ENCODE measurements around the gene KCNQ2. TPM values are rescaled to one million over a fixed set of nuclear protein-coding genes. Genes with fewer than 3 reads are reported as not detected.

Gene KCNQ2
- polyA plus RNA-seq, 3 donors: not detected

GRCh38 chr20:63467294-63468083 is 5.0 kb downstream of the KCNQ2 start:
- peaks cover 12 to 44% (median 28%) of the 10 kb centered on the region in 3 donors for H3K27me3 Mint-ChIP-seq (ENCODE audit: low read depth in 3 of 3)
- Histone ChIP-seq H3K27ac (ENCODE audit: low read depth in 1 of 2, low read length in 2 of 2) (no peak overlapping the region), H2AFZ (ENCODE audit: insufficient read depth, low read depth, low read length, poor library complexity, severe bottlenecking) (no peak overlapping the region), H3K79me2 (ENCODE audit: insufficient read depth, low read length) (no peaks in the 10 kb centered on the region), H3K4me2 (replicated peaks; ENCODE audit: extremely low read depth, low read length, poor library complexity, severe bottlenecking) (no peak overlapping the region), H3K4me3 (replicated peaks in 1 of 3; ENCODE audit: low read depth in 2 of 3, low read length in 3 of 3) (no peak overlapping the region), H3K9me3 (replicated peaks in 1 of 2; ENCODE audit: control insufficient read depth in 1 of 2, insufficient read depth in 1 of 2, low read length in 2 of 2) (no peaks in the 10 kb centered on the region), H3K9ac (ENCODE audit: insufficient read depth, low read length, poor library complexity, severe bottlenecking) (no peak overlapping the region), H3K27me3 (ENCODE audit: control insufficient read depth in 2 of 2, insufficient read depth in 2 of 2, low read length in 2 of 2) (peaks cover 2 to 17% of the 10 kb centered on the region in 2 donors), H3K36me3 (replicated peaks in 1 of 2; ENCODE audit: control insufficient read depth in 1 of 2, insufficient read depth in 2 of 2, low read length in 2 of 2) (no peaks in the 10 kb centered on the region), H3K4me1 (ENCODE audit: control insufficient read depth in 1 of 2, insufficient read depth in 2 of 2, low read length in 2 of 2) (no peaks in the 10 kb centered on the region), H4K20me1 (ENCODE audit: insufficient read depth, low read length) (no peaks in the 10 kb centered on the region)
- H3K4me1 Mint-ChIP-seq: no peaks in the 10 kb centered on the region
- no peak overlapping the region for H3K4me3 Mint-ChIP-seq
- no peaks in the 10 kb centered on the region for H3K36me3 Mint-ChIP-seq
- no peak for DNase-seq
- H3K27ac Mint-ChIP-seq: no peak overlapping the region
- 84% methylated on average over 13 of the region's 19 CpGs for WGBS (ENCODE audit: insufficient coverage)
- peaks cover 0 to 4% (median 0%) of the 10 kb centered on the region in 7 donors for H3K9me3 Mint-ChIP-seq
- intact Hi-C loops (cut with micrococcal nuclease): no loop called here
- no peak for TF ChIP-seq CTCF (IDR thresholded peaks at IDR 0.05)

- Histone ChIP-seq H3K27ac (ENCODE audit: low read depth in 1 of 2, low read length in 2 of 2) (no peak overlapping the region), H3K4me3 (replicated peaks in 1 of 3; ENCODE audit: low read depth in 2 of 3, low read length in 3 of 3) (no peak overlapping the region), H3K9me3 (replicated peaks in 1 of 2; ENCODE audit: control insufficient read depth in 1 of 2, insufficient read depth in 1 of 2, low read length in 2 of 2) (no peaks in the 10 kb centered on the region), H3K4me1 (ENCODE audit: control insufficient read depth in 1 of 2, insufficient read depth in 2 of 2, low read length in 2 of 2) (no peaks in the 10 kb centered on the region), H4K20me1 (ENCODE audit: insufficient read depth, low read length) (no peaks in the 10 kb centered on the region), H3K4me2 (replicated peaks; ENCODE audit: extremely low read depth, low read length, poor library complexity, severe bottlenecking) (no peak overlapping the region), H3K79me2 (ENCODE audit: insufficient read depth, low read length) (no peaks in the 10 kb centered on the region), H3K9ac (ENCODE audit: insufficient read depth, low read length, poor library complexity, severe bottlenecking) (no peak overlapping the region), H3K36me3 (replicated peaks in 1 of 2; ENCODE audit: control insufficient read depth in 1 of 2, insufficient read depth in 2 of 2, low read length in 2 of 2) (no peaks in the 10 kb centered on the region), H2AFZ (ENCODE audit: insufficient read depth, low read depth, low read length, poor library complexity, severe bottlenecking) (no peak overlapping the region), H3K27me3 (ENCODE audit: control insufficient read depth in 2 of 2, insufficient read depth in 2 of 2, low read length in 2 of 2) (peaks cover 2 to 17% of the 10 kb centered on the region in 2 donors)
- WGBS (ENCODE audit: insufficient coverage): 90% methylated on average over 16 of the region's 17 CpGs
- H3K4me3 Mint-ChIP-seq: no peak overlapping the region
- no peaks in the 10 kb centered on the region for H3K4me1 Mint-ChIP-seq
- H3K27me3 Mint-ChIP-seq (ENCODE audit: low read depth in 3 of 3): peaks cover 13 to 40% (median 28%) of the 10 kb centered on the region in 3 donors
- no peak for DNase-seq
- no peak overlapping the region for H3K27ac Mint-ChIP-seq
- intact Hi-C loops (cut with micrococcal nuclease): no loop called here
- H3K9me3 Mint-ChIP-seq: peaks cover 0 to 4% (median 0%) of the 10 kb centered on the region in 7 donors
- no peaks in the 10 kb centered on the region for H3K36me3 Mint-ChIP-seq
- no peak for TF ChIP-seq CTCF (IDR thresholded peaks at IDR 0.05)
Measured at GRCh38 chr20:63466861-63467260, 5.6 kb downstream of the KCNQ2 start.
